HCT116 (cell line): ENCODE results near the gene MTPN. TPM values are rescaled to one million over a fixed set of nuclear protein-coding genes. Genes with fewer than 3 reads are reported as not detected.

Experiments
- ATAC-seq: fragments of 200-7000 bp; cut with Tn5 transposase; 2 replicates; pipeline ENCODE4 v1.9.1; 2020; ENCODE audit warnings: mild to moderate bottlenecking, moderate library complexity
- BruUV-seq: library from RNA; stranded (reverse); fragments of 400-500 nt; replicated peaks from 2 replicates; lab custom pipeline; 2021; lab: Mats Ljungman, UMichigan
- CTCF ChIA-PET: fragments of 300-600 bp; sonication (Branson Sonifier 250); formaldehyde crosslinking; loops from one replicate; lab custom pipeline; 2021; ENCODE audit warnings: antibody characterized with exemption; lab: Charles Lee
- POLR2A ChIA-PET: fragments of 300-600, 350-600 bp; sonication (Branson Sonifier 250); formaldehyde crosslinking; loops from one replicate; lab custom pipeline; 2021; ENCODE audit warnings: antibody characterized with exemption; lab: Charles Lee
- RAD21 ChIA-PET, 2 experiments: fragments of 300-600 bp; sonication (Branson Sonifier 250); formaldehyde crosslinking; loops; one replicate each; lab custom pipeline; 2023; ENCODE audit warnings: low total read pairs in 2 of 2; ENCODE audit not compliant: uncharacterized antibody in 2 of 2, unreplicated experiment in 2 of 2, low non-redundant PET in 1 of 2; lab: Charles Lee
- DNase-seq: peaks from one replicate; pipeline ENCODE4 v3.0.0-alpha.2; 2010; ENCODE audit warnings: low read depth, low spot score
- H2AFZ ChIP-seq: fragments of 200-600 bp; shearing (Covaris generic), sonication (generic); 2 replicates; pipeline ENCODE4 v1.6.1; 2017; ENCODE audit warnings: low read depth, mixed run types, mixed read lengths, antibody characterized with exemption, low read length; ENCODE audit not compliant: poor library complexity, severe bottlenecking
- H3K27ac ChIP-seq: 2 replicates; pipeline ENCODE4 v1.5.1; 2012; ENCODE audit warnings: low read depth, low read length
- H3K27me3 ChIP-seq: fragments of 200-600 bp; sonication (generic); 2 replicates; pipeline ENCODE4 v1.6.1; 2016; ENCODE audit warnings: mixed run types, low read length, mixed read lengths; ENCODE audit not compliant: insufficient read depth
- H3K36me3 ChIP-seq, 2 experiments: fragments of 200-500 bp in 1 of 2; fragments of 200-600 bp in 1 of 2; sonication (Bioruptor generic) in 1 of 2; sonication (generic) in 1 of 2; 2 replicates each; pipeline versions ENCODE4 v1.5.1 to v1.6.1; 2014 to 2016; ENCODE audit warnings: low read length in 2 of 2, inconsistent platforms in 1 of 2, mixed read lengths in 1 of 2, mixed run types in 1 of 2; ENCODE audit not compliant: insufficient read depth in 2 of 2, control insufficient read depth in 1 of 2
- H3K4me1 ChIP-seq, 2 experiments: fragments of 200-600 bp in 1 of 2; sonication (generic) in 1 of 2; 2 replicates each; pipeline versions ENCODE4 v1.5.1 to v1.6.1; 2012 to 2017; ENCODE audit warnings: low read length in 2 of 2, inconsistent platforms in 1 of 2, mild to moderate bottlenecking in 1 of 2, mixed read lengths in 1 of 2, mixed run types in 1 of 2, moderate library complexity in 1 of 2; ENCODE audit not compliant: insufficient read depth in 2 of 2, control insufficient read depth in 1 of 2
- H3K4me2 ChIP-seq: fragments of 200-600 bp; sonication (generic); 2 replicates; pipeline ENCODE4 v1.6.1; 2017; ENCODE audit warnings: mixed run types, low read length, mixed read lengths
- H3K4me3 ChIP-seq, 2 experiments: fragments of 200-600 bp in 1 of 2; sonication (generic) in 1 of 2; replicated peaks in 1 of 2; 2 replicates each; pipeline ENCODE4 v1.5.1; 2011 to 2016; ENCODE audit warnings: low read length in 2 of 2, control low read depth in 1 of 2, low read depth in 1 of 2, mild to moderate bottlenecking in 1 of 2, mixed read lengths in 1 of 2, mixed run types in 1 of 2
- H3K79me2 ChIP-seq: fragments of 200-600 bp; sonication (generic); 2 replicates; pipeline ENCODE4 v1.6.1; 2017; ENCODE audit warnings: mild to moderate bottlenecking, mixed run types, low read length, moderate library complexity, mixed read lengths; ENCODE audit not compliant: insufficient read depth
- H3K9ac ChIP-seq: fragments of 200-600 bp; sonication (generic); 2 replicates; pipeline ENCODE4 v1.6.1; 2016; ENCODE audit warnings: low read length, mixed read lengths
- H3K9me2 ChIP-seq: fragments of 200-600 bp; sonication (generic), shearing (Covaris generic); 2 replicates; pipeline ENCODE4 v1.6.1; 2017; ENCODE audit warnings: mixed run types, mild to moderate bottlenecking, moderate library complexity; ENCODE audit not compliant: insufficient read depth
- H3K9me3 ChIP-seq, 2 experiments: fragments of 200-500 bp in 1 of 2; fragments of 200-600 bp in 1 of 2; sonication (Bioruptor generic) in 1 of 2; sonication (generic) in 1 of 2; 2 replicates each; pipeline ENCODE4 v1.6.1; 2014 to 2017; ENCODE audit warnings: low read length in 2 of 2, mixed read lengths in 2 of 2, inconsistent platforms in 1 of 2, low read depth in 1 of 2, mild to moderate bottlenecking in 1 of 2, mixed run types in 1 of 2, moderate library complexity in 1 of 2; ENCODE audit not compliant: control insufficient read depth in 1 of 2, insufficient read depth in 1 of 2
- H4K20me1 ChIP-seq: fragments of 200-600 bp; sonication (generic), shearing (Covaris generic); 2 replicates; pipeline ENCODE4 v1.6.1; 2017; ENCODE audit warnings: mixed run types, mild to moderate bottlenecking, moderate library complexity; ENCODE audit not compliant: insufficient read depth
- ATF3 ChIP-seq: IDR thresholded peaks from 2 replicates; pipeline ENCODE4 v1.6.1; 2012
- CTCF ChIP-seq, 3 experiments: fragments of 200-600 bp in 1 of 3; sonication (generic) in 1 of 3; IDR thresholded peaks in 2 of 3; conservative IDR thresholded peaks in 1 of 3; 2 replicates each; pipeline ENCODE4 v1.5.1; 2012 to 2017; ENCODE audit warnings: low read depth in 2 of 3, low read length in 2 of 3, antibody characterized with exemption in 1 of 3, borderline replicate concordance in 1 of 3, control low read depth in 1 of 3, mild to moderate bottlenecking in 1 of 3, mixed read lengths in 1 of 3, mixed run types in 1 of 3, moderate library complexity in 1 of 3; ENCODE audit not compliant: insufficient read depth in 1 of 3
- EGR1 ChIP-seq: IDR thresholded peaks from 2 replicates; pipeline ENCODE4 v1.6.1; 2012; ENCODE audit warnings: low read depth
- EZH2phosphoT487 ChIP-seq: fragments of 200-600 bp; IDR thresholded peaks from 2 replicates; pipeline ENCODE4 v1.6.1; 2018; ENCODE audit warnings: antibody characterized with exemption, borderline replicate concordance
- MAX ChIP-seq: IDR thresholded peaks from 2 replicates; pipeline ENCODE4 v1.6.1; 2012
- REST ChIP-seq: IDR thresholded peaks from 2 replicates; pipeline ENCODE4 v1.6.1; 2012; ENCODE audit warnings: low read depth
- SIN3A ChIP-seq: IDR thresholded peaks from 2 replicates; pipeline ENCODE4 v1.6.1; 2012; ENCODE audit warnings: low read depth
- SP1 ChIP-seq: IDR thresholded peaks from 2 replicates; pipeline ENCODE4 v1.6.1; 2012; ENCODE audit warnings: low read depth
- YY1 ChIP-seq: IDR thresholded peaks from 2 replicates; pipeline ENCODE4 v1.6.1; 2011; ENCODE audit warnings: low read length, low read depth, moderate library complexity, mild to moderate bottlenecking; ENCODE audit not compliant: insufficient replicate concordance; ENCODE audit errors: extremely low read depth
- intact Hi-C: fragments of 100-400 bp; cut with micrococcal nuclease; formaldehyde crosslinking; loops from 2 replicates; pipeline ENCODE4 v1.10.0; 2022
- total RNA-seq: library from RNA; stranded (reverse); gene quantifications from one replicate; pipeline ENCODE4 v1.2.1, GENCODE V29; 2021; ENCODE audit not compliant: unreplicated experiment

The MTPN gene
- total RNA-seq, 1 experiment from 2014 or later, result 152 TPM

GRCh38 chr7:135943134-135943879 is 33.9 kb downstream of the MTPN start:
- POLR2A ChIA-PET, result no interaction called here
- no peak overlapping the region for H3K9ac ChIP-seq
- ATAC-seq, result no peak
- peaks cover 12% of the 10 kb centered on the region; the same call in 1 of the 2 replicates for H4K20me1 ChIP-seq
- no peaks in the 10 kb centered on the region for H3K4me1 ChIP-seq
- no peak overlapping the region for H3K27ac ChIP-seq
- RAD21 ChIA-PET, result no interaction called here
- no peak for DNase-seq
- H3K27me3 ChIP-seq, result no peaks in the 10 kb centered on the region
- no peaks in the 10 kb centered on the region for H3K9me3 ChIP-seq
- peaks cover 75% of the 10 kb centered on the region for H3K79me2 ChIP-seq
- no peak overlapping the region for H3K4me2 ChIP-seq
- no TSS peak for BruUV-seq
- H3K36me3 ChIP-seq, result 0 out of 4 replicates have a peak, but pooled peaks cover 0 to 3% of the 10 kb centered on the region in 2 experiments
- no peaks in the 10 kb centered on the region for H3K9me2 ChIP-seq
- no peak overlapping the region for H3K4me3 ChIP-seq
- intact Hi-C loops, result no loop called here
- TF ChIP-seq SIN3A (no peak), CTCF (IDR thresholded peaks at IDR 0.05 in 2 of 3, conservative IDR thresholded peaks at IDR 0.05 in 1 of 3; ENCODE audit: borderline replicate concordance in 1 of 3, insufficient read depth in 1 of 3, low read depth in 2 of 3, low read length in 2 of 3) (no peak), EZH2phosphoT487 (no peak), MAX (no peak)
- TF ChIP-seq, all 23 proteins: peak for 0
- H2AFZ ChIP-seq, result no peak overlapping the region
- CTCF ChIA-PET, result no interaction called here

- CTCF ChIA-PET, result no interaction called here
- no peak overlapping the region for H2AFZ ChIP-seq
- H3K4me3 ChIP-seq, result no peak overlapping the region
- H3K9ac ChIP-seq, result no peak overlapping the region
- H3K36me3 ChIP-seq, result 0 out of 4 replicates have a peak, but pooled peaks cover 0 to 3% of the 10 kb centered on the region in 2 experiments
- ATAC-seq (no peak), DNase-seq (no peak)
- no TSS peak for BruUV-seq
- peaks cover 78% of the 10 kb centered on the region for H3K79me2 ChIP-seq
- POLR2A ChIA-PET, result no interaction called here
- H4K20me1 ChIP-seq, result peaks cover 12% of the 10 kb centered on the region; the same call in 1 of the 2 replicates
- H3K4me2 ChIP-seq, result no peak overlapping the region
- intact Hi-C loops, result no loop called here
- no peak overlapping the region for H3K27ac ChIP-seq
- no peaks in the 10 kb centered on the region for H3K4me1 ChIP-seq
- RAD21 ChIA-PET, result no interaction called here
- no peaks in the 10 kb centered on the region for H3K9me2 ChIP-seq
- no peaks in the 10 kb centered on the region for H3K9me3 ChIP-seq
- H3K27me3 ChIP-seq, result no peaks in the 10 kb centered on the region
- TF ChIP-seq REST (no peak), EGR1 (no peak), YY1 (no peak), SP1 (no peak), ATF3 (no peak), MAX (no peak)
Measured at GRCh38 chr7:135942614-135943013, 34.5 kb downstream of the MTPN start.
